Osteocyte (in vitro differentiated cells): Measurements from ENCODE around the gene XXYLT1. TPM values are rescaled to one million over a fixed set of nuclear protein-coding genes. Genes with fewer than 3 reads are reported as not detected.

Source experiments
- DNase-seq: peaks from one replicate; pipeline ENCODE4 v3.0.0; 2021; ENCODE audit warnings: mixed read lengths; ENCODE audit not compliant: unreplicated experiment; ENCODE audit errors: extremely low spot score
- H3K27ac Mint-ChIP-seq: one replicate; pipeline ENCODE4 v1.8.0; 2021; ENCODE audit warnings: mild to moderate bottlenecking, mixed read lengths; ENCODE audit not compliant: unreplicated experiment
- H3K27me3 Mint-ChIP-seq: one replicate; pipeline ENCODE4 v1.8.0; 2021; ENCODE audit warnings: mixed read lengths; ENCODE audit not compliant: unreplicated experiment
- H3K36me3 Mint-ChIP-seq: one replicate; pipeline ENCODE4 v1.8.0; 2021; ENCODE audit warnings: mixed read lengths; ENCODE audit not compliant: unreplicated experiment
- H3K4me1 Mint-ChIP-seq: one replicate; pipeline ENCODE4 v1.8.0; 2021; ENCODE audit warnings: mixed read lengths; ENCODE audit not compliant: unreplicated experiment
- H3K4me3 Mint-ChIP-seq: one replicate; pipeline ENCODE4 v1.8.0; 2021; ENCODE audit warnings: mild to moderate bottlenecking, moderate library complexity, mixed read lengths; ENCODE audit not compliant: unreplicated experiment
- H3K9me3 Mint-ChIP-seq: one replicate; pipeline ENCODE4 v1.8.0; 2021; ENCODE audit warnings: mixed read lengths; ENCODE audit not compliant: unreplicated experiment
- CTCF ChIP-seq: fragments of 200-600 bp; sonication (generic); IDR thresholded peaks from 2 replicates; pipeline ENCODE4 v1.5.0; 2021; ENCODE audit warnings: antibody characterized with exemption, mild to moderate bottlenecking, moderate library complexity
- total RNA-seq: library from RNA; stranded (reverse); gene quantifications from 2 replicates; pipeline ENCODE4 v1.2.1, GENCODE V29; 2021

Gene XXYLT1
- total RNA-seq, 1 donor from 2014 or later: 35.8 TPM

DNA sequence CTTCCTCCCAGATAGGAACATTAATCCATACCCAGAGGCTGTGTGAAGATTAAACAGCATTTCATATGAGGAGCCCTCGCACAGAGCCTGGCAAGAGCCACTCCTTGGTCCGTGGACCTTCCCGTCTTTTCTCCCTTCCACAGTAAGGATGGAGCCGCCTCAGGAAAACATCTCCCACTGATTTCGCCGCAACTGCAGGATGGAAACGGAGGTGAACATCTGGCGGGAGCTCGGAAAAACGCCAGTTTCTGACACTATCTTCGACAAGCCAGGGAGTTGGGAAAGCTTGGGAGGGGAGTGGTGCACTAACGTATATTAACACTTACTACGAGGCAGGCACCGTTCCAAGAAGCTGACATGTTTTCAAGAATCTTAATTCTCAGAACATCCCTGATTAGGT is 157.9 kb downstream of the XXYLT1 start:
- H3K4me1 Mint-ChIP-seq: peaks cover 8% of the 10 kb centered on the region
- H3K27ac Mint-ChIP-seq: no peak overlapping the region
- H3K27me3 Mint-ChIP-seq: no peaks in the 10 kb centered on the region
- H3K36me3 Mint-ChIP-seq: no peaks in the 10 kb centered on the region
- no peak for TF ChIP-seq CTCF
- no peaks in the 10 kb centered on the region for H3K9me3 Mint-ChIP-seq
- no peak overlapping the region for H3K4me3 Mint-ChIP-seq
- DNase-seq: no peak

GRCh38 chr3:195112361-195112791 is 158.6 kb downstream of the XXYLT1 start:
- Mint-ChIP-seq H3K4me3 (no peak overlapping the region), H3K9me3 (no peaks in the 10 kb centered on the region), H3K4me1 (peaks cover under 1% of the 10 kb centered on the region), H3K27me3 (no peaks in the 10 kb centered on the region), H3K27ac (no peak overlapping the region), H3K36me3 (no peaks in the 10 kb centered on the region)
- TF ChIP-seq CTCF: no peak
- DNase-seq: no peak

DNA sequence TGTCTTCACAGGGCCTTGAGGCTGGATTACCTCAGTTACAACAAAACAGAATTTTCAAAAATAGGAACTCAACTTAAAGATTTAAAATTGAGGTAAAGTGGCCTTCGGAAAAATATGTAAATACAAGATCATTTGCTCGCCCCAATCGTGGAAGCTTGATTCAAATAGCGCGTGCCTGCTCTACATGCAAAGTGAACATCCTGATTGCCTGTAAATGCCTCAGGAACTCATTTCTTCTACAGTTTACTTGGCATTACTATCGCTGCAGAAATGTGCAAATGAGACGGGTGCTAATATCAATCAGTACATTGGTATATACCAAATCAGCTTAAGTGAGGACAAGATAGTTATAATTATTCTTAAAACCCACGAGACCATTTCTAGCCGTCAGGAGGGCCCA is 159.2 kb downstream of the XXYLT1 start:
- Mint-ChIP-seq H3K27me3 (no peaks in the 10 kb centered on the region), H3K9me3 (no peaks in the 10 kb centered on the region), H3K4me3 (no peak overlapping the region), H3K36me3 (no peaks in the 10 kb centered on the region), H3K27ac (no peak overlapping the region), H3K4me1 (no peaks in the 10 kb centered on the region)
- DNase-seq: no peak
- TF ChIP-seq CTCF: no peak

DNA sequence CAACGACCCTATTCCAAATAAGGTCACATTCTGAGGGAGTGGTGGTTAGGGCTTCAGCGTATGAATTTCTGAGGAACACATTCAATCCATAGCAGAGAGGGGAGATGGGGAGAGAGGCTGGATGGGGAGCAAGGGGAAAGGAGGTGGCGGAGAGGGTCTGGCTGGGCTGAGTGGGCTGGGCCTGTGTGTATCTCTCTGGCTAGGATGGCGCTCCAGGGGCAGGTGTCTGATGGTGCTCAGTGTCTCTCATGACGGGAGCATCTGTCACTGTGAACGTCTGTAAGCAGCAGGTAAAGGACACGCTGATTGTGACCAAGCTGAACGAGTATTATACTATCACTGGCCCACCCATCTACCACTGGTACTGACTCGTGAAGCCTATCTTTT is 159.6 kb downstream of the XXYLT1 start:
- Mint-ChIP-seq H3K9me3 (no peaks in the 10 kb centered on the region), H3K4me3 (no peak overlapping the region), H3K27ac (no peak overlapping the region), H3K36me3 (no peaks in the 10 kb centered on the region), H3K27me3 (no peaks in the 10 kb centered on the region), H3K4me1 (peaks cover 1% of the 10 kb centered on the region)
- TF ChIP-seq CTCF: no peak
- no peak for DNase-seq

GRCh38 chr3:195110647-195111318 is 160.2 kb downstream of the XXYLT1 start:
- no peak overlapping the region for H3K4me3 Mint-ChIP-seq
- H3K36me3 Mint-ChIP-seq: no peaks in the 10 kb centered on the region
- no peak for TF ChIP-seq CTCF
- no peak for DNase-seq
- no peaks in the 10 kb centered on the region for H3K9me3 Mint-ChIP-seq
- H3K27ac Mint-ChIP-seq: no peak overlapping the region
- peaks cover 7% of the 10 kb centered on the region for H3K4me1 Mint-ChIP-seq
- no peaks in the 10 kb centered on the region for H3K27me3 Mint-ChIP-seq
